Stimulated activated CD8-positive, alpha-beta memory T cell treated with anti-CD3 and anti-CD28 coated beads, Interleukin-7, amount 100 ng/mL, for 24 hours (primary cell): ENCODE data around the gene WDR33.

Experiments used
- DNase-seq: peaks from one replicate; pipeline ENCODE4 v3.0.0-alpha.2; 2020; ENCODE audit warnings: low read depth

WDR33 gene

GRCh38 chr2:127719301-127720218 lies 91.4 kb downstream of the WDR33 start:
- no peak for DNase-seq

- DNase-seq: no peak
Measured at GRCh38 chr2:127718271-127718670, 92.7 kb downstream of the WDR33 start.

DNA sequence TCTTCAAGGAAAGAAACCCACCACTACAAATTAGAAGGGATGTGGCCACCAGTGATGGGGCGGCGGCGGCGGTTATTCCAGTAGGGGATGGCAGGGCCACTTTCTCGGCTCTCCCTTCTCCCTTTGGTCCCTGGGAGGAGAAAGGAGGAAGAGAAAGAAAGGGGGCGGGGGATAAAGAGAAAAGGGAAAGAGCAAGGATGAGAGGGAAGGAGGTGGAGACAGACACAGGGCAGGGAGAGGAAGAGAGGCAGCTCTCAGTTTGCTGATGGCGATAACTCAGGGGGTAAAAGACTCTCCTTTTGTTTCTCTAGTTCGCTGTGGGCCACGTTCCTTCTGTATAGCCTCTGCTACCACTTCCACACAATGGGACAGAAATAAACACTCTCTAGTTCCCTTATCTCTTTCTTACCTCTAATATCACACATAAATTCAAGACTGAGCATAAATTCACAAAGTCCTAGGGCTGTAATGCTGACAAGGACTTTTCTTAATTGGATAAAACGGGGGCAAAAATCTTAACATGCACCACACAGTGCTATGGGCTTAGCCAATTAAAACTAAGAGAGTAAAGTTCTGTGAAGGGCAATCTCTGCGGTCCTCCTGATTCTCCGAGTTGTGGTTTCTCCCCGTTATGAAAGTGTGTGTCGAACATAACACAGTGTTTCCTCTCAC lies 95.1 kb downstream of the WDR33 start:
- no peak for DNase-seq

DNA sequence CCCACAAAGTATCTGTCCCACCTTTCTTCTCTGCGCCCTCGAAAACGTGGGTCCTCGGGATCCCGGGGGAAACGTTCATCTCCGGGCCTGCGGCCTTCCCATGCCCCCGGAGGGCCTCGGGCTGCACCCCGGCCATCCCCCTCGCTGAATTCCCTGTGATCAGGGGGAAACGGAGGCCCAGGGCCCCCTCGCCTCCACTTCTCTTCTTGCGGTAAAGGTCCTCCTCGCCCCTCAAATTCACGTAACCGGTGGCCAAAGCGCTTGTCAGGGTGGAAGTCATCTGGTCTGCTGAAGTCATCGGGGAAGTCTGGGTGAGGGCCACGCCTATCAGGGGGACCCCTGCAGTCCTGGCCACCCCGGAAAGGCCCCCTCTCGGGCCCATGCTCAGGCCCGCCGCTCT lies 97.4 kb downstream of the WDR33 start:
- DNase-seq: no peak

GRCh38 chr2:127712999-127713398 lies 98.0 kb downstream of the WDR33 start:
- DNase-seq: no peak

- no peak for DNase-seq
Measured at GRCh38 chr2:127709336-127709735, 101.6 kb downstream of the WDR33 start.

DNA sequence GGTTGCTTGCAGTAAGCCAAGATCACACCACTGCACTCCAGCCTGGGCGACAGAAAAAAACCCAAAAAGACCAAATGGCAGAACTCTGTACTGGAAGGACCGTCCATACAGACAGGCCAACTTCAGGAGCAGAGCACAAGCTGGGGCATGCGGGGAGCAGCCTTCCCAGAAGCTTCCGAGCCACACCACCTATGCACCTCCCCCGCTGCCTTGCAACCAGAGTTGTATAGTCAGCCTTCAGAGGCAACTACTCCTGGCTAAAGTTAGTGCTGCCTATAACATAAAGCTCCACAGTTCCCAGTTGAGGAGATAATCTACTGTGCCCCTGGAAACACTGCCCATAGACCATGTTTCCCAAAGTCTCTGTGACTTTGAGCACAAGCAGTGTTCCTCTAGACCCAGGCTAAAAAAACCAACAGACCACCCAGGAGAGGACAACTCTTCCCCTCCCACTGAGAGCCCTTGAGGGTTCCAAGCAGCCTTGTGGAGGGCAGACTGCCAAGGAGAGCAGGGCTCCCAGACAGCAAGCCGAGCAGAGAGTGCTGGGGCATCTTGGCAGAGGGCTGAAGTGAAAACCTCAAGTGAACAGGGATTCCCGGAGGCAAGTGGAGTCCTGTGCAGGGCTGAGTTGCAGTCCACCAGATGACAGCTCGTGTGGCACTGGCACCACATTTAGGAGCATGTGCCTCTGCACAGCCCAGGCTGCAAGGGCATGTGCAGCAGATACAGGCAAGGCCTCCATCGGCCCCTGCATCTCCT lies 102.9 kb downstream of the WDR33 start:
- no peak for DNase-seq

GRCh38 chr2:127706215-127706990 lies 104.6 kb downstream of the WDR33 start:
- no peak for DNase-seq

DNA sequence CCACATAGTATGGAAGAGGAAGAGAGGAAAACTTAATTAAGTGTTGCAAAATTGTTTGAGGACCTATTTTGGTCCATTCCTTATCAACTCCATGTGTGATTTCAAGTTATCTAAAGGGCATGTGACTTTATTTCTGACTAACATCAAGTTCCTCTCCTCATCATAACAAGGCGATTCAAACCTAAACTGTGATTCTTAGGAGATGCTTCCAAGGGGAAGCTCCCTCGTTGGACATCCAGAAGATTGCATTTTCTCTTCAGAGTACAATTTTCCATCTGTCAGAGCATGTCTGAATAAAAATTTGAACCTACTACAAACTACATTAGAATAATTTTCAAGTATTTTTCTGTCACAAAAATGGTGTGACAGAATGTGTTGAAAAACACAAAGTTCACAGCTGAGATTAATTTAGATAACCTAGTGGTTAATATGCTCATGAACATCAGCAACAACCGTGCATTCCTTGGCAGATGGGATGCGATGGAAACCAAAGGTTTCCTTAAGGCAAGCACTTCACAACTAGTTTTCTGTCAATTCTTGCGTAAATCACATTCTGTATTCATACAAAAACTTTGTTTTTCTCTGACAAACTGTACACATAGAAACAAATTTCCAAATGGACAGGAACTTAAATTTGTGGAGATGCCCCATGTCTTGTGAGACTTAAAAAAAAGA lies 105.4 kb downstream of the WDR33 start:
- DNase-seq: no peak

DNA sequence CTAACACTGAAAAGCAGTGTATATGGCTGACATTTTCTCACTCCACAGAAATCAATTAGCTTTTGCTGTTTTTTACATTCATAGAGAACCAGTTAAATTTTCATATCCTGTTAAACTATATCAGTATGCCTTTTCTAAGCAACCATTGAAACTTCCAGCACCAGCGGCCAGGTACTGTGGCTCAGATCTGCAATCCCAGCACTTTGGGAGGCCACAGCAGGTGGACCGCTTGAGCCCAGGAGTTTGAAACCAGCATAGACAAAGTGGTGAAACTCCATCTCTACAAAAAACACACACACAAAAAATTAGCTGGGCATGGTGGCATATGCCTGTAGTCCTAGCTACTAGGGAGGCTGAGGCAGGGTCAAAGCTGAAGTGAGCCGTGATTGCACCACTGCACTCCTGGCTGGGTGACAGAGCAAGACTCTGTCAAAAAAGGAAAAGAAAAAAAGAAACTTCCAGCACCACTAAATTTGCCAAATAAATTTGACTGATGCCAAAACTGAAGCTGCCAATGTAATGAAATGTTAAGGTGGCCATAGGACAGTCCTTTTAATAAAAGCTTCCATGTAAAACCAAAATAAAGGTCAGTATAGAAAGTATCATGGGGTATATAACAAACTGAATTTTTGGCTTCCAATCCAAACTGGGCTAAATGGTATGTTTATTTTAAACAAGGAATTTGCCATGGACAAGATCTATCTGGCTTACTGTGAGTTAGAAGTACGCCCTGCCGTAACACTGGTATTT lies 106.2 kb downstream of the WDR33 start:
- DNase-seq: no peak

DNA sequence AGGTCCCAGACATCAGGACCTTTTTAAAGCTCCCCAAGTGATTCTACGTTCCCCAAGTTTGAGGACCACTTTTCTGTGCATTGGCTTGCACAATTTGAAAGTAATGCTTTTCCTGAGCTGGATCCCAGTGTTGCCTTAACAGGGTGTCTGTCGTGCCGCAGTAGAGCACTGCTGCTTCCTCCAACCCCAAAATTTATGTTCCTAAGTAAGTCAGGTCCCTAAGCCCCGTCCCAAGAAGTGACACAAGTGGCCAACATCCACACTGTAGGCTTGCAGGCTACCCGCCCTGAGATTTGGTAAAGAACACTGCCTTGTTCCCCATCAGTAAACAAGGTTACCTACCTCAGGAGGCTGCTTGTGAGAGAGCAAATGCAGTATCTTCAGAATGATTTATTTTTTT lies 107.7 kb downstream of the WDR33 start:
- DNase-seq: no peak

DNA sequence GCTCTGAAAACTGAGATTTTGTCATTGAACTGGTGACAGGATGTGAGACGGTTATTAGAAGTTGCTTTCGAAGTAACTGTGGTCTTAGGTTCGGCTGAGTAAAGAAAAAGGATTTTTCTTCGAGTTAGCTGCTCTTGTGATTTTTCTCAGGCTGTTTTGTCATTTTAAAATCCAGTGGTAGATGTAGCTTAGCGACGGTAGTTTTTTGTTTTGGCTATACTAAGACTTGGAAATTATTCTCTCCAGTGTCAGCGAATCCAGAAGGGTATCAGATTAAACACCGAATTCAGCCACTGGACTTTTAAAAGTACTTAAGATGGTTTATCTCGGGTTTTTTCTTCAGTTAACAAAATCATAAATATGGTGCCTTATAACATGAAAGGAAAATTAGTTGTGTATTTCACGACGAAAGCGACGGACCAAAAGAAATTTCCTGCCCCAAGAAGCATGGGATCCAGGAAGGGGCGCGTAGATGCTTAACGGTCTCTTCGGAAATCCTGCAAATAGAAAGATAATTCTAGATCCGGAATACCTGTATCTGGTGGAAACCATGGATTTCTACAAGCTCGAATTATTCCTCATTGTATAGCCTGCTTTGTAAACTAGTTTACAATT lies 108.5 kb downstream of the WDR33 start:
- DNase-seq: no peak

GRCh38 chr2:127701651-127702394 lies 109.1 kb downstream of the WDR33 start:
- DNase-seq: peak; percentile 46

GRCh38 chr2:127701193-127701650 lies 109.7 kb downstream of the WDR33 start, which contains the start of gene SFT2D3:
Gene SFT2D3 (plus strand): TSS chr2:127701497. CDS start chr2:127701529, 32 bp downstream.
- peak; percentile 78 for DNase-seq

GRCh38 chr2:127700527-127701192 lies 110.3 kb downstream of the WDR33 start:
- no peak for DNase-seq

DNA sequence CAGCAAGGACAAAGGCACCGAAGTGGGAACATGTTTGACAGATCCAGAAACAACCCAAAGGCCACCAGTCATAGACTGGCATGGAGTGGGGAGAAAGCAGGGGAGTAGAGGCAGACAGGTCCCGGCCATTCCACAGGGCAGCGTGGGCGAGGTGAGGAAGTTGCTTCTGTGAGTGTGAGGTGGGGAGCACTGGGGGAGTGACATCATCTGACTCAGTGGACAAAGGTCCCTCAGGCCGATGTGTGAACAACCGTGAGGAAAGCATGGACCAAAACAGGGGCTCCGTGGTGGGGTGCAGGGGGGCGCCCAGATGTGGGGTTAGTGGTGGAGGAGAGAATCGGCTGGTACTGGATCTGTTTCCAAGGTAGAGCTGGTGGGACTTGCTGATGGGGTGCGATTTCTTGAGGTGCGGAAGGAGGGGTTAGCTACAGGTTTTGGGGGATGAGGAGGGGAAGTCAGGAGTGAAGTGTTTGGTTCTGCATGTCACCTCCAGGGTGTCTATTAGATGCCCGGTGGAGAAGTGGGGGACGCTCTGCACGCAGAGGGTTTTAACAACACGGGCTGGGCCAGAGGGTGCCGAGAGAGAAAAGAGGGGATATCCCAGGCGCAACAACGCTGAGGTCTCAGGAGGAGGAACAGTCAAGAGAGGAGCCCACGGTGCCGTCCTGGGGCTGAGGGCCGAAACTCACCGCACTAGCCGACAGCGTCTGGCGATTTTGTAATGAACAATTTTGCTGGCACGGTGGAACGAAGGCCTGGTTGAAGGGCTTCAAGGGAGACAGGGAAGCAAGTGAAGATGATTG lies 112.2 kb downstream of the WDR33 start:
- DNase-seq: no peak

- no peak for DNase-seq
Measured at GRCh38 chr2:127697482-127698180, 113.3 kb downstream of the WDR33 start.
